Raji (cell line): ENCODE data around the gene MYL12A.

Experiments used
- POLR2A ChIP-seq: IDR thresholded peaks from 2 replicates; pipeline ENCODE4 v1.6.1; 2011; ENCODE audit warnings: low read depth, low read length, control low read depth; ENCODE audit not compliant: insufficient read depth

Gene MYL12A

GRCh38 chr18:3248062-3248657 is 559 bp downstream of the MYL12A start:
- no peak for TF ChIP-seq POLR2A

DNA sequence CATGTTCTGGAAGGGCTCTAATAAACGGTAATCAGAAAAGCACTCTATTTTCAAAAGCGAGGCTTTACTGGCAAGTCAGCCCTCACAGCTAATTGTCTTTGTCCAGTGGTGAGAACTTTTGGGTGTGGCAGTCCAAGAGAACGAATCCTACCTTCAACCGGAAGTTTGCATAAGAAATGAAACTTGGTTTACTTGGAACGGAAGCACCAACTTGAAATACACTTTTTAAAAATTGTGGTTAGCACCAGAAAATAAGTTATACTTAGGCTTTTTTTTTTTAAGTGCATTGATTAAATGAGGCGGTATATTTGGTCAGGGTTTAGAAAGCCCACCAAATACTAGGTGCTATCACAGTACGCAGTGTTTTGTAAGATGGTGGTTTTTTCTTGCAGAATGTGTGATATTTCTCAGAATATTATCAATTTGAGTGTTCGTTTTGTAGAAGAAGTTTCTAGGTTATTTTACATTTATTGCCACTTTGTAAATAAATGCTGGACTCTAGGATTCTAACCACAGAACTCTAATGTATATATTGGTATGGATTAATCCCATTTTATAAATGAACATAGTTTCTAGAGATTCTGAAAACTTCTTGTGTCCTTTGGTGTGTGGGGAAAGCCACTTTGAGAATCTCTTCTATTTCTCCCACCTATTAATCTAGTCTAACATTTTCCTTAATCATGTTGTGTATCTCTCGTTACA is 1.2 kb downstream of the MYL12A start:
- no peak for TF ChIP-seq POLR2A

- TF ChIP-seq POLR2A = no peak
Observed at GRCh38 chr18:3250237-3251107, 2.9 kb downstream of the MYL12A start.

DNA sequence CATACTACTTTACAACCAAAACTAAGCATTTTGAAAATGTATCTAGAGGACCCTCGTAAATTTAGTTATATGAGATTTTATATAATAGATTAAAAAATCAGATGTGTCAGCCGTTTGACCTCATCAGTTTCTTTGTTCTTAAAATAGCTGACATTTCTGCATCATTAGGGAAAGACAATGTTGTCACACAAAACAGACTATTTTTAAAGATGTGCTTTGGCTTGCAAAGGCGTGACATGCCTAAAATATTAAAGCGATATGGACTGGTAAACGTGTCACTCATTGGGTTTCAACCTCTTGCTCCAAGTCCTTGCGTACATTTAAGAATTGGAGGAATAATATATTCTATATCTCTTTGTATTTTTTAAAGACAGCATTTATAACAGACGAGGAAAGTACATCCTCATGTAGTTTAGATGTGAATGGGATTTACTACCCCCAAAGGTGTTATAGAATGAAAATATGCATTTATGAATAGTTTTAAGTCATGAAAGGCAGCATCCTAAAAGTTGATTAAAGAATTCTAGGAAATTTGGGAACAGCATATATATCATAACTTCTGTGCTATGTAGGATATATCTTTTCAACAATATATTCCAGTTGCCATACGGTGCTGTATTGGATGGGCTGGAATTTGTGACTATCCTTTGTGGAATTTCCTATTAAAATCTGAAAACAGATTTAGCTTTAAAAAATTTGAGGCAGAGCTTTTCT is 3.8 kb downstream of the MYL12A start:
- TF ChIP-seq POLR2A = no peak

GRCh38 chr18:3251963-3252277 is 4.3 kb downstream of the MYL12A start:
- no peak for TF ChIP-seq POLR2A

- TF ChIP-seq POLR2A = no peak
Observed at GRCh38 chr18:3252843-3253242, 5.2 kb downstream of the MYL12A start.

DNA sequence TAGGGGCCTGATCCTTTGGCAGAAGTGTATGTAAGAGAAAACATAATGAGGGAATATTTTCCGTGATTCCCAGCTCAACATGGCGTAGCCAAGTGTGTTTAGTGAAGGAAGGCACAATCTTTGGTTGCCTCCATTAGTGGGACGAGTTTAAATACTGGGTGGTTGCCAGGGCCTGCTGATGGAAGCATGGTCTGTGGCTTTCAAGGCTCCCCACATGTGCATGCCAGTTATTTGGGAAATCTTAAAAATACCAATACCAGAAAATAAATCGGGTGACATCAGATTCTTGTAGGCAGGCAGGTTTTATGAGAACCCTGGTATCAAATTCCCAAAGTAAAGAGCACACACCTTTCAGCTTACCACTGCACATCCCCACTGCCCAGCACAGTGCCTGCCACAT is 7.1 kb downstream of the MYL12A start:
- TF ChIP-seq POLR2A = no peak

DNA sequence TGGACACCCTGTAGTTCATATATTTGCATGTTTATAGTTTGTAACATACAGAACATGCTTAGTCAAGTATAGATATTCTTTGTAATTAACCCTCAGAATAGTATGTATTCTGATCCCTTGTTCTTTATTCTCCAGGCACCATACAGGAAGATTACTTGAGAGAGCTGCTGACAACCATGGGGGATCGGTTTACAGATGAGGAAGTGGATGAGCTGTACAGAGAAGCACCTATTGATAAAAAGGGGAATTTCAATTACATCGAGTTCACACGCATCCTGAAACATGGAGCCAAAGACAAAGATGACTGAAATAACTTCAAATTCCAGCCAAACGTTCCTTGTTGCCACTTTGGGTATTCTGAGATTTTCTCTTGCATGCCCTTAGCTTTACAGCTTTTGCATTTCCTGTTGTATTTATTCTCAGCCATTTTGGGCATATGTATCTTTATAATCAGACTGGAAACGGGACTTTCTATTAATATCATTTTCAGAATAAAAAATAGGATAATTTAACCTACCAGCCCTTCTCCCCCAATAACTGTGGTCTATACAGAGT is 8.1 kb downstream of the MYL12A start:
- no peak for TF ChIP-seq POLR2A

- TF ChIP-seq POLR2A = no peak
Observed at GRCh38 chr18:3256693-3257626, 9.4 kb downstream of the MYL12A start.

DNA sequence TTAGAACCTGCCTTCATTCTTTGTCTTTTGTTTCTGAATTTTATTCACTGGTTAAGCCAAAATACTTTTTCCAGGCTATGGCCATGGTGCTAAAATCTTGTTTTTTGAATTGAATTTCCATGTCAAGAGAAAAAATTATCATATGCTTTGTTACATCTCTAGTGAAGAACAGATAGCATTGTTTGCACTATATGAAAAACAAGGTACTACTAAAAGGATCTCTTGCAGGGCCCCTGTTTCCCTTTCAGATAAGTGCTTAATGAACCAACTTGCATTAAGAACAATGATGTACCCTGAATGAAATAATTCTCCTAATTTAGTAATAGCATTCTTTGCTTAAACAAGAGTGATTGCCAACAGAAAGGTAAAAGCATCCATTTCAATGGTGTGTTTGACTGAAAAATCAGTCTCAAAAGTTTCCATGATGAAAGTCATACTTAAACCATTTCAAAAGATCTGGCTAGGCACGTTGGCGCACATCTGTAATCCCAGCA is 10.1 kb downstream of the MYL12A start:
- no peak for TF ChIP-seq POLR2A

- no peak for TF ChIP-seq POLR2A
Observed at GRCh38 chr18:3260995-3261372, 13.4 kb downstream of the MYL12A start.

DNA sequence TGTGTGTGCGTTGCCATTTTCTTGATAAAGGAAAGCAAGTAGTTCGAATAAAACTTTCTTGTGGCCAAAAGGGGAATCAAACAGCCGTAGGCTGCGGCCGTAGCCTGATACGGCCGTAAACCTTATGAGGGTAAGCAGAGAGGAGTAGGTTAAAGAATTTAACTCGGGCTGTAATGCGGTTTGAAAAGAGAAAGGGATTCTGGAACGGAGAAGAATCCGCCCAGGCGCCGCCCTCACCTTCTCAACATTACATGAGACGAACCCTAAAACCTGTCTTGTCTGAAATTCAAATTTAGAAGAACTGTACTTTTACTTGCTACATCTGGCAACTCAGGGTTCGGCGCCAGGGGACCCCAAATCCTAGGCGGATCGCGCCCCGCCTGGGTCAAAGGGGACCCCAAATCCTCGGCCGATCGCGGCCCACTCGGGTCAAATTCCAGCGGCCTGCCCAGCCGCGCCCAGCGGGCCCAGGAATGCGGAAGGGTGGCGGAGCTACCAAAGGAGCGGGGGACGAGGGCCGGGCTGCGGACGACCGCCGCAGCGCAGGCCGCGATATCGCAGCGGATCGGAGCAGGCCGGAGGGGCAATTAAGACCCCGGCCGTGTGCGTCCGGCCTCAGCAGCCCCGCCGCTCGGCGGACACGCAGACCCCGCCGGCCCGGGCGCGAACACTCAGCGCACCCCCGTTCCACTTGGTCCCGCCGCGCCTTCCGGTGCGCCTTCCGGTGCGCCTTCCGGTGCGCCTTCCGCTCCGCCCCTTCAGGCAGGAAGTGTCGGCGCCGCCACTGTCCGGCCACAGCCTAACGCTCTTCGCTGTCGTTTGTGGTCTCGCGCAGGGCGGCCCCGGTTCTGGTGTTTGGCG is 14.0 kb downstream of the MYL12A start, which contains the start of gene MYL12B:
MYL12B (plus strand) TSS at position 761 of the 861 bp plus-strand sequence. CDS start 10,766 bp downstream, outside the sequence.
- TF ChIP-seq POLR2A = peak; percentile 74
